PFSK-1 (cell line): ENCODE results near the gene TRIM8.

ENCODE experiments used
- FOXP2 ChIP-seq: optimal IDR thresholded peaks from 2 replicates; pipeline ENCODE3; 2011; ENCODE audit warnings: borderline replicate concordance, control low read depth, inconsistent platforms; ENCODE audit not compliant: insufficient read depth; ENCODE audit errors: extremely low read length, extremely low read depth
- POLR2AphosphoS5 ChIP-seq: IDR thresholded peaks from 2 replicates; pipeline ENCODE4 v1.6.1; 2012; ENCODE audit warnings: low read depth, mild to moderate bottlenecking, control low read depth, low read length, moderate library complexity
- SIN3A ChIP-seq: IDR thresholded peaks from 2 replicates; pipeline ENCODE4 v1.6.1; 2012; ENCODE audit warnings: mild to moderate bottlenecking, low read length, moderate library complexity, borderline replicate concordance; ENCODE audit not compliant: insufficient read depth
- TAF1 ChIP-seq: IDR thresholded peaks from 2 replicates; pipeline ENCODE4 v1.6.1; 2012; ENCODE audit warnings: low read length, control low read depth, borderline replicate concordance; ENCODE audit not compliant: insufficient read depth
- TF ChIP-seq, protein P1 (sequence below), 2 experiments: IDR thresholded peaks; 2 replicates each; pipeline versions ENCODE4 v1.6.1 to v1.8.0; 2011 to 2012; ENCODE audit warnings: low read depth in 2 of 2, low read length in 2 of 2, control low read depth in 1 of 2, inconsistent platforms in 1 of 2, mild to moderate bottlenecking in 1 of 2, moderate library complexity in 1 of 2; ENCODE audit not compliant: insufficient read depth in 1 of 2

The TRIM8 gene

DNA sequence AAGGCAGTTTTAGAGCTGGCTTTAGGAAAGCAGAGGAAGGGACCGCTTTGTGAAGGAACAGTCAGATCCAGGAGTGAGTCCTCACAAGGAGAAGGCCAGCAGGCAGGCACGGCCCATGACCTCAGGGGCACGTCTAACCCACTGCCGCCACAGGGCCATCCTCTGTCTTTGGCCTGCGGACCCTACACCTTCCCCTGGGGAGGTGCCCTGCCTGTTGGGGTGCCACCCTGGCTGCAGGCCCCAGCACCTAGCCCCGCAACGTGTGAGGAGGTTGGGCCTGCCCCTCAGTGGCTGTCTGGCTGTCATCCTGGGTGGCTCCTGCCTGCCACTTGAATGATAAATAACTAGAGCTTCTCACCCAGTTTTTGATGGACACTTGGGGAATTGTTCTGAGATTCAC lies 31.0 kb upstream of the TRIM8 start:
- TF ChIP-seq, protein P1, sequence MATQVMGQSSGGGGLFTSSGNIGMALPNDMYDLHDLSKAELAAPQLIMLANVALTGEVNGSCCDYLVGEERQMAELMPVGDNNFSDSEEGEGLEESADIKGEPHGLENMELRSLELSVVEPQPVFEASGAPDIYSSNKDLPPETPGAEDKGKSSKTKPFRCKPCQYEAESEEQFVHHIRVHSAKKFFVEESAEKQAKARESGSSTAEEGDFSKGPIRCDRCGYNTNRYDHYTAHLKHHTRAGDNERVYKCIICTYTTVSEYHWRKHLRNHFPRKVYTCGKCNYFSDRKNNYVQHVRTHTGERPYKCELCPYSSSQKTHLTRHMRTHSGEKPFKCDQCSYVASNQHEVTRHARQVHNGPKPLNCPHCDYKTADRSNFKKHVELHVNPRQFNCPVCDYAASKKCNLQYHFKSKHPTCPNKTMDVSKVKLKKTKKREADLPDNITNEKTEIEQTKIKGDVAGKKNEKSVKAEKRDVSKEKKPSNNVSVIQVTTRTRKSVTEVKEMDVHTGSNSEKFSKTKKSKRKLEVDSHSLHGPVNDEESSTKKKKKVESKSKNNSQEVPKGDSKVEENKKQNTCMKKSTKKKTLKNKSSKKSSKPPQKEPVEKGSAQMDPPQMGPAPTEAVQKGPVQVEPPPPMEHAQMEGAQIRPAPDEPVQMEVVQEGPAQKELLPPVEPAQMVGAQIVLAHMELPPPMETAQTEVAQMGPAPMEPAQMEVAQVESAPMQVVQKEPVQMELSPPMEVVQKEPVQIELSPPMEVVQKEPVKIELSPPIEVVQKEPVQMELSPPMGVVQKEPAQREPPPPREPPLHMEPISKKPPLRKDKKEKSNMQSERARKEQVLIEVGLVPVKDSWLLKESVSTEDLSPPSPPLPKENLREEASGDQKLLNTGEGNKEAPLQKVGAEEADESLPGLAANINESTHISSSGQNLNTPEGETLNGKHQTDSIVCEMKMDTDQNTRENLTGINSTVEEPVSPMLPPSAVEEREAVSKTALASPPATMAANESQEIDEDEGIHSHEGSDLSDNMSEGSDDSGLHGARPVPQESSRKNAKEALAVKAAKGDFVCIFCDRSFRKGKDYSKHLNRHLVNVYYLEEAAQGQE (IDR thresholded peaks at IDR 0.05; ENCODE audit: insufficient read depth in 1 of 2, low read depth in 2 of 2, low read length in 2 of 2) = no peak
- no peak for TF ChIP-seq POLR2AphosphoS5
- TF ChIP-seq TAF1 = no peak

DNA sequence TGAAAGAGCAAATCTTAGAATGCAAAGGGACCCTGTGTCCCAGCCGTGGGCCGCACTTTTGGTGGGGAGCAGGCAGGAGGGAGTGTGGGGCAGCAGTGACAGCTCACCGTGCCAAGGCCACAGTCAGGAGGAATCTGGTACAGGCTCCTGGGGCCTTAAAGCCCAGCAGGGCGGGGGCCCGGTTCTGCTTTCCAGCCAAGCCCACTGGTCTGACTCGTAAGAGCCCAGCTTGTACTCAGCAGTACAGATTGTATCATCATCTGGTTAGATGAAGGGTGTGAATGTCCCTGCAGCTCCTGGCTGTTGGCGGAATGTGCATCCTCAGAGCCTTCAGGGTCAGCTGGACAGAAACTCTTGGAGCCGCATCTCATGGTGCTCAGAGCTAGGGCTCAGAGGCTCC lies 30.5 kb upstream of the TRIM8 start:
- TF ChIP-seq SIN3A (no peak), FOXP2 (no peak), TAF1 (no peak), POLR2AphosphoS5 (no peak)
- TF ChIP-seq, protein P1 (IDR thresholded peaks at IDR 0.05; ENCODE audit: insufficient read depth in 1 of 2, low read depth in 2 of 2, low read length in 2 of 2) = no peak

DNA sequence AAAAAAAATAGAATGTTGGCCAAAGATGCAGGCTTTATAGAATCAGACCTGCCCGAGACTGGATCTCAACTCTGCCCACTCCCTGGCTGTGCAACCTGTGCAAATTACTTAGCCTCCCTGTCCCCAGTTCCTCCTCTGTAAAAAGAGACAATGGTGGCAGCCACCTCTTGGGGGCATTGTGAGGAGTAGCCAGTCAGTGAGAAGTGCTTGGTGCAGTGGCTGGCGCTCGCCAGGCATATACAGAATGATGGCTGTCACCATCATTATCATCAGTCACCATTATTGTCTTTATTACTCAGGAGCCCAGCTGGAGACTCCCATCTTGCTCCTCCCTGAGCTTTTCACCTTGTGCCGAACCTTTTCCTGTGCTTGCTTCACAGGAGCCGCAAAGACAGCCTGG lies 29.4 kb upstream of the TRIM8 start:
- no peak for TF ChIP-seq SIN3A
- no peak for TF ChIP-seq TAF1
- TF ChIP-seq, protein P1 (IDR thresholded peaks at IDR 0.05; ENCODE audit: insufficient read depth in 1 of 2, low read depth in 2 of 2, low read length in 2 of 2) = no peak
- no peak for TF ChIP-seq POLR2AphosphoS5
- TF ChIP-seq FOXP2 = no peak

DNA sequence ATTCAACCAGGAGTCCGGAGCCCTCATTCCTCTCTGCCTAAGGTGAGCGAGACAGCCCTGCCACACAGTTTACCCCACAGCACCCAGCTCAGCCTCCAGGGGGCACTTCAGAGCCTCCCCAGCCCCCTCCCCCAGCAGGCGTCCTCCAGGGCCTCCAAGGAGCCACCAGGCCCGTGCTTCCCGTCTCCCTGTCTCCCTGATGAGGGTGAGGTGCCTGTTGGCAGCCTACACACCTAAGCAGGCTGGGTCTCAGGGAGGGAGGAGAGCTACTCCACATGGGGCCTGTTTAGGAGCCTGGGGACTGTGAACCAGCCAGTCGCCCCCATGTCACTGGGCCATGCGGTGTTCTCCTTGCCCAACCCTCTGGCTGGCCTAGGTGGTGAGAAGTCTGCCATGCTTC lies 28.9 kb upstream of the TRIM8 start:
- TF ChIP-seq FOXP2 (no peak), SIN3A (no peak), POLR2AphosphoS5 (no peak), TAF1 (no peak)
- TF ChIP-seq, protein P1 (IDR thresholded peaks at IDR 0.05; ENCODE audit: insufficient read depth in 1 of 2, low read depth in 2 of 2, low read length in 2 of 2) = no peak

DNA sequence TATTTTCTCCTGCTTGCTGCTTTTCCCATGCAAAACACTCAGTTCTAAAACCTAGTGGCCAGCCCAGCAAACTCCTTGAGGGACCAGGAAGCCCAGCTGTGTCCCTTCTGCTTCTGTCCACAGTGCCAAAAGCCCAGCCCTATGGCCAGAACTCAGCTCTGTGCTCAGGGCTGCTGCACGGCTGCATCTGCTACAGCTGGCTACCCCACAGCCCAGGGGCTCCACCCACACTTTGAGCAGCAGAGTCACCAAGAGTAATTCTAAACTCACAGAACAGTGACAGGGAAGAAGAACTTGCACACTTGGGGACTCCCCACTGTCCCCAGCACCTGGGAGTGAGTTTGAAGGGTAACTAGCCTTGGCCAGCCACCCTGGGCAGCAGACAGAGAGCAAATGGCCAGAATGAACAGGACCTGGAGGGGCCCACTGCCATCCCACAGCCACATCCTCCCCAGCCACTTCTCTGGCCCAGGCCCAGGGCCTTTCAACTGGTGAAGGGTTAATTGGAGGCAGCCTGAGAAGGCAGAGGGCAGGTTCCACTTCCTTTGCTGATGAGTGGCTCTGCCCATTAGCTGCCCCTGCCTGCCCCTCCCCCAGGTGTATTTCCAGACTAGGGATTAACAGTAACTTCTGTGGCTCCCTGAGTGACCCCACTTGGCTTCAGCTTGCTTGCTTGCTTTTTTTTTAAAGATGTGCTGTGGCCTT lies 28.1 kb upstream of the TRIM8 start:
- TF ChIP-seq FOXP2 (no peak), POLR2AphosphoS5 (no peak), SIN3A (no peak)
- TF ChIP-seq, protein P1 (IDR thresholded peaks at IDR 0.05; ENCODE audit: insufficient read depth in 1 of 2, low read depth in 2 of 2, low read length in 2 of 2) = no peak
